Parathyroid adenoma (tissue), 2 donors: Measurements from ENCODE around the gene USP48.

Experiments
- H2AFZ ChIP-seq: fragments of 300-600 bp; sonication (generic); one replicate; pipeline ENCODE4 v1.7.0; 2017; ENCODE audit warnings: antibody characterized with exemption, mild to moderate bottlenecking
- H3K27ac ChIP-seq: fragments of 300-600 bp; sonication (generic); one replicate; pipeline ENCODE4 v1.7.0; 2017
- H3K27me3 ChIP-seq: fragments of 300-600 bp; sonication (generic); one replicate; pipeline ENCODE4 v1.7.0; 2017; ENCODE audit warnings: low read length; ENCODE audit not compliant: control insufficient read depth, insufficient read depth
- H3K36me3 ChIP-seq: fragments of 300-600 bp; sonication (generic); one replicate; pipeline ENCODE4 v1.7.0; 2017; ENCODE audit warnings: low read length; ENCODE audit not compliant: control insufficient read depth, insufficient read depth
- H3K4me1 ChIP-seq: fragments of 300-600 bp; sonication (generic); one replicate; pipeline ENCODE4 v1.7.0; 2017; ENCODE audit warnings: control low read depth
- H3K4me2 ChIP-seq: fragments of 300-600 bp; sonication (generic); one replicate; pipeline ENCODE4 v1.7.0; 2017; ENCODE audit warnings: low read length
- H3K4me3 ChIP-seq: fragments of 300-600 bp; sonication (generic); one replicate; pipeline ENCODE4 v1.7.0; 2017; ENCODE audit warnings: low read depth, low read length
- H3K79me2 ChIP-seq: fragments of 300-600 bp; sonication (generic); one replicate; pipeline ENCODE4 v1.7.0; 2017; ENCODE audit warnings: control low read depth
- H3K9ac ChIP-seq: fragments of 300-600 bp; sonication (generic); one replicate; pipeline ENCODE4 v1.7.0; 2017; ENCODE audit warnings: mild to moderate bottlenecking
- H3K9me3 ChIP-seq: fragments of 300-600 bp; sonication (generic); one replicate; pipeline ENCODE4 v1.7.0; 2017; ENCODE audit warnings: low read length; ENCODE audit not compliant: control insufficient read depth
- CTCF ChIP-seq: fragments of 300-600 bp; sonication (generic); IDR thresholded peaks from one replicate; pipeline ENCODE4 v1.7.0; 2017; ENCODE audit warnings: antibody characterized with exemption, mild to moderate bottlenecking
- donor health status: primary hyperparathyroidism.

Gene USP48

GRCh38 chr1:21648791-21649190 is 134.2 kb downstream of the USP48 start:
- no peak for TF ChIP-seq CTCF
- Histone ChIP-seq H3K4me3 (no peak overlapping the region), H3K9ac (no peak overlapping the region), H3K79me2 (no peaks in the 10 kb centered on the region), H3K36me3 (no peaks in the 10 kb centered on the region), H3K4me1 (peaks cover 14% of the 10 kb centered on the region), H3K9me3 (no peaks in the 10 kb centered on the region), H3K27me3 (no peaks in the 10 kb centered on the region), H3K27ac (no peak overlapping the region), H2AFZ (no peak overlapping the region), H3K4me2 (no peak overlapping the region)

GRCh38 chr1:21648352-21648730 is 134.6 kb downstream of the USP48 start:
- Histone ChIP-seq H3K9ac (no peak overlapping the region), H3K27ac (no peak overlapping the region), H3K4me2 (no peak overlapping the region), H3K4me3 (no peak overlapping the region), H3K36me3 (no peaks in the 10 kb centered on the region), H3K27me3 (no peaks in the 10 kb centered on the region), H2AFZ (no peak overlapping the region), H3K9me3 (no peaks in the 10 kb centered on the region), H3K4me1 (peaks cover 14% of the 10 kb centered on the region), H3K79me2 (no peaks in the 10 kb centered on the region)
- TF ChIP-seq CTCF, result no peak

- Histone ChIP-seq H3K9me3 (no peaks in the 10 kb centered on the region), H3K36me3 (no peaks in the 10 kb centered on the region), H3K79me2 (no peaks in the 10 kb centered on the region), H3K4me3 (no peak overlapping the region), H3K4me1 (peaks cover 16% of the 10 kb centered on the region), H2AFZ (no peak overlapping the region), H3K9ac (no peak overlapping the region), H3K27ac (no peak overlapping the region), H3K27me3 (no peaks in the 10 kb centered on the region), H3K4me2 (no peak overlapping the region)
- no peak for TF ChIP-seq CTCF
Measured at GRCh38 chr1:21647431-21648351, 135.3 kb downstream of the USP48 start.

- Histone ChIP-seq H3K27ac (no peak overlapping the region), H3K9me3 (no peaks in the 10 kb centered on the region), H2AFZ (no peak overlapping the region), H3K9ac (no peak overlapping the region), H3K36me3 (no peaks in the 10 kb centered on the region), H3K27me3 (no peaks in the 10 kb centered on the region), H3K4me1 (peaks cover 29% of the 10 kb centered on the region), H3K4me2 (no peak overlapping the region), H3K79me2 (no peaks in the 10 kb centered on the region), H3K4me3 (no peak overlapping the region)
- TF ChIP-seq CTCF, result no peak
Measured at GRCh38 chr1:21645550-21645949, 137.4 kb downstream of the USP48 start.

- Histone ChIP-seq H3K79me2 (no peaks in the 10 kb centered on the region), H2AFZ (no peak overlapping the region), H3K27ac (no peak overlapping the region), H3K27me3 (no peaks in the 10 kb centered on the region), H3K36me3 (no peaks in the 10 kb centered on the region), H3K9me3 (no peaks in the 10 kb centered on the region), H3K9ac (no peak overlapping the region), H3K4me1 (peaks cover 30% of the 10 kb centered on the region), H3K4me2 (no peak overlapping the region), H3K4me3 (no peak overlapping the region)
- TF ChIP-seq CTCF, result no peak
Measured at GRCh38 chr1:21644906-21645305, 138.0 kb downstream of the USP48 start.
